Measurements from ENCODE around the gene DNPH1.

DNA sequence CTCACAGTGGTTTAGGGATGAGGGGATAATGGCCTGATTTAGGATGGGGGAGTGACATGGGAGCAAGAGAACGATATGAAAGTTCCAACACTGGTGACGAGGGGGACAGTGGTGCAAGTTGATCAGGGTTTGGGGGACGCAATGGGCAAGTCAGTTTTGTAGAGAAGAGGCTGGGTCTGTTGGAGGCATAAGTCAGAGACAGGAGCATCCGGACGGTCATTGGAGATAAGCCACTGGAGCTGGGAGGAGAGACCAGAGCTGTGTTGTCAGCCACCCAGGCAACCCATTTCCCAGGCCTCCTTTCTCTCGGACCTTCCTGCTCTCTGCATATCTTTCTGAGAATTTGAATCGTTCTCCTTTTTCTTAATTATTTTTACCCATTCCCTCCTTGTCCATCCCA lies 9.5 kb downstream of the DNPH1 start:
- TF ChIP-seq, protein P1, sequence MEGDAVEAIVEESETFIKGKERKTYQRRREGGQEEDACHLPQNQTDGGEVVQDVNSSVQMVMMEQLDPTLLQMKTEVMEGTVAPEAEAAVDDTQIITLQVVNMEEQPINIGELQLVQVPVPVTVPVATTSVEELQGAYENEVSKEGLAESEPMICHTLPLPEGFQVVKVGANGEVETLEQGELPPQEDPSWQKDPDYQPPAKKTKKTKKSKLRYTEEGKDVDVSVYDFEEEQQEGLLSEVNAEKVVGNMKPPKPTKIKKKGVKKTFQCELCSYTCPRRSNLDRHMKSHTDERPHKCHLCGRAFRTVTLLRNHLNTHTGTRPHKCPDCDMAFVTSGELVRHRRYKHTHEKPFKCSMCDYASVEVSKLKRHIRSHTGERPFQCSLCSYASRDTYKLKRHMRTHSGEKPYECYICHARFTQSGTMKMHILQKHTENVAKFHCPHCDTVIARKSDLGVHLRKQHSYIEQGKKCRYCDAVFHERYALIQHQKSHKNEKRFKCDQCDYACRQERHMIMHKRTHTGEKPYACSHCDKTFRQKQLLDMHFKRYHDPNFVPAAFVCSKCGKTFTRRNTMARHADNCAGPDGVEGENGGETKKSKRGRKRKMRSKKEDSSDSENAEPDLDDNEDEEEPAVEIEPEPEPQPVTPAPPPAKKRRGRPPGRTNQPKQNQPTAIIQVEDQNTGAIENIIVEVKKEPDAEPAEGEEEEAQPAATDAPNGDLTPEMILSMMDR (IDR thresholded peaks at IDR 0.05 in 4 of 5, conservative IDR thresholded peaks at IDR 0.05 in 1 of 5) = no peak
- no peak for TF ChIP-seq POLR2A (IDR thresholded peaks at IDR 0.05)
